GM23338 (cell line): Measurements from ENCODE around the gene FAM153A.
"Not testable (repeated sequence)": the region's sequence is repeated elsewhere in the genome, so short reads cannot be mapped to it uniquely, and the experiment has no call there.

Experiments
- CREB1 ChIP-seq: fragments of 250-450 bp; sonication (Bioruptor Pico); IDR thresholded peaks from 2 replicates; pipeline ENCODE4 v1.5.0; 2020; ENCODE audit warnings: low read depth, mild to moderate bottlenecking, moderate library complexity
- EZH2 ChIP-seq: fragments of 200-600 bp; sonication (generic); IDR thresholded peaks from one replicate; pipeline ENCODE4 v1.8.0; 2017; ENCODE audit warnings: antibody characterized with exemption, mild to moderate bottlenecking, low read depth; ENCODE audit not compliant: unreplicated experiment
- EZH2phosphoT487 ChIP-seq: fragments of 200-600 bp; sonication (generic); IDR thresholded peaks from one replicate; pipeline ENCODE4 v1.8.1; 2018; ENCODE audit warnings: antibody characterized with exemption; ENCODE audit not compliant: unreplicated experiment
- JUNB ChIP-seq: IDR thresholded peaks from one replicate; pipeline ENCODE4 v1.6.1; 2016; ENCODE audit warnings: antibody characterized with exemption; ENCODE audit not compliant: unreplicated experiment
- NANOG ChIP-seq: IDR thresholded peaks from 2 replicates; pipeline ENCODE4 v1.6.1; 2016; ENCODE audit warnings: antibody characterized with exemption, borderline replicate concordance
- POLR2AphosphoS5 ChIP-seq: IDR thresholded peaks from 2 replicates; pipeline ENCODE4 v1.6.1; 2016; ENCODE audit warnings: antibody characterized with exemption, low read depth
- REST ChIP-seq: IDR thresholded peaks from one replicate; pipeline ENCODE4 v1.6.1; 2018; ENCODE audit warnings: antibody characterized with exemption; ENCODE audit not compliant: unreplicated experiment
- STAT1 ChIP-seq: IDR thresholded peaks from one replicate; pipeline ENCODE4 v1.6.1; 2016; ENCODE audit warnings: antibody characterized with exemption; ENCODE audit not compliant: unreplicated experiment
- ZNF114 ChIP-seq: fragments of 250-450 bp; sonication (Bioruptor Pico); IDR thresholded peaks from 2 replicates; pipeline ENCODE4 v1.5.0; 2020; ENCODE audit warnings: mild to moderate bottlenecking, moderate library complexity
- ZNF331 ChIP-seq: fragments of 250-450 bp; sonication (Bioruptor Pico); IDR thresholded peaks from 2 replicates; pipeline ENCODE4 v1.5.0; 2020; ENCODE audit warnings: low read depth, mild to moderate bottlenecking, moderate library complexity
- TF ChIP-seq, protein P1 (sequence below), 2 experiments: fragments of 200-600 bp in 1 of 2; sonication (generic) in 1 of 2; conservative IDR thresholded peaks; 2 replicates each; pipeline versions ENCODE4 v1.5.1 to v1.6.1; 2016 to 2017; ENCODE audit warnings: antibody characterized with exemption in 2 of 2, low read depth in 2 of 2, mild to moderate bottlenecking in 2 of 2, moderate library complexity in 1 of 2
- TF ChIP-seq, protein P2 (sequence below): IDR thresholded peaks from 2 replicates; pipeline ENCODE4 v1.6.1; 2016; ENCODE audit warnings: antibody characterized with exemption
- TF ChIP-seq, protein P3 (sequence below): fragments of 250-450 bp; sonication (Bioruptor Pico); IDR thresholded peaks from 2 replicates; pipeline ENCODE4 v1.5.0; 2020; ENCODE audit warnings: mild to moderate bottlenecking, moderate library complexity

DNA sequence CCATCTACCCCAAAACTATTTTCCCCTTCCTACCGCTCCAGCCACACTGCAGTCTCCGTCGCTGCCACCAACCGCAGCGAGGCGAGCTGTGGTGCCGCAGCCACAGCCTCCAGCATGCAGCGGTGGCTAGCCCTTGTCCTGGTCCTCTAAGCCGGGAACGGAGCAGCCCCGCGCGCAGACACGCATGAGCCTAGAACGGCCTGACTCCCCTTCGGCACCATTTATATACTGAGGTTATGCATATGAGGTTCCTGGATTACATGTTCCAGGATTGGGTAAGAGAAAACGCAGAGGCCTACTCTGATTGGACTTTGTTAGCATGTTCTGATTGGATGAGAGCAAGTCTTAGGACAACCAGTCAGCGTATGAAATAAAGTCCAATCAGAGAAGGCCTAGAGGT, 24.6 kb upstream of the FAM153A start:
- TF ChIP-seq EZH2; NANOG; EZH2phosphoT487; REST; POLR2AphosphoS5; ZNF331 (CRISPR knock-in tag); CREB1 (CRISPR knock-in tag); STAT1; JUNB; ZNF114 (CRISPR knock-in tag): not testable (repeated sequence)
- TF ChIP-seq, protein P1, sequence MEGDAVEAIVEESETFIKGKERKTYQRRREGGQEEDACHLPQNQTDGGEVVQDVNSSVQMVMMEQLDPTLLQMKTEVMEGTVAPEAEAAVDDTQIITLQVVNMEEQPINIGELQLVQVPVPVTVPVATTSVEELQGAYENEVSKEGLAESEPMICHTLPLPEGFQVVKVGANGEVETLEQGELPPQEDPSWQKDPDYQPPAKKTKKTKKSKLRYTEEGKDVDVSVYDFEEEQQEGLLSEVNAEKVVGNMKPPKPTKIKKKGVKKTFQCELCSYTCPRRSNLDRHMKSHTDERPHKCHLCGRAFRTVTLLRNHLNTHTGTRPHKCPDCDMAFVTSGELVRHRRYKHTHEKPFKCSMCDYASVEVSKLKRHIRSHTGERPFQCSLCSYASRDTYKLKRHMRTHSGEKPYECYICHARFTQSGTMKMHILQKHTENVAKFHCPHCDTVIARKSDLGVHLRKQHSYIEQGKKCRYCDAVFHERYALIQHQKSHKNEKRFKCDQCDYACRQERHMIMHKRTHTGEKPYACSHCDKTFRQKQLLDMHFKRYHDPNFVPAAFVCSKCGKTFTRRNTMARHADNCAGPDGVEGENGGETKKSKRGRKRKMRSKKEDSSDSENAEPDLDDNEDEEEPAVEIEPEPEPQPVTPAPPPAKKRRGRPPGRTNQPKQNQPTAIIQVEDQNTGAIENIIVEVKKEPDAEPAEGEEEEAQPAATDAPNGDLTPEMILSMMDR (conservative IDR thresholded peaks at IDR 0.05; ENCODE audit: low read depth in 2 of 2), result not testable (repeated sequence)
- TF ChIP-seq, protein P2, sequence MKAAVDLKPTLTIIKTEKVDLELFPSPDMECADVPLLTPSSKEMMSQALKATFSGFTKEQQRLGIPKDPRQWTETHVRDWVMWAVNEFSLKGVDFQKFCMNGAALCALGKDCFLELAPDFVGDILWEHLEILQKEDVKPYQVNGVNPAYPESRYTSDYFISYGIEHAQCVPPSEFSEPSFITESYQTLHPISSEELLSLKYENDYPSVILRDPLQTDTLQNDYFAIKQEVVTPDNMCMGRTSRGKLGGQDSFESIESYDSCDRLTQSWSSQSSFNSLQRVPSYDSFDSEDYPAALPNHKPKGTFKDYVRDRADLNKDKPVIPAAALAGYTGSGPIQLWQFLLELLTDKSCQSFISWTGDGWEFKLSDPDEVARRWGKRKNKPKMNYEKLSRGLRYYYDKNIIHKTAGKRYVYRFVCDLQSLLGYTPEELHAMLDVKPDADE, result not testable (repeated sequence)
- TF ChIP-seq, protein P3, sequence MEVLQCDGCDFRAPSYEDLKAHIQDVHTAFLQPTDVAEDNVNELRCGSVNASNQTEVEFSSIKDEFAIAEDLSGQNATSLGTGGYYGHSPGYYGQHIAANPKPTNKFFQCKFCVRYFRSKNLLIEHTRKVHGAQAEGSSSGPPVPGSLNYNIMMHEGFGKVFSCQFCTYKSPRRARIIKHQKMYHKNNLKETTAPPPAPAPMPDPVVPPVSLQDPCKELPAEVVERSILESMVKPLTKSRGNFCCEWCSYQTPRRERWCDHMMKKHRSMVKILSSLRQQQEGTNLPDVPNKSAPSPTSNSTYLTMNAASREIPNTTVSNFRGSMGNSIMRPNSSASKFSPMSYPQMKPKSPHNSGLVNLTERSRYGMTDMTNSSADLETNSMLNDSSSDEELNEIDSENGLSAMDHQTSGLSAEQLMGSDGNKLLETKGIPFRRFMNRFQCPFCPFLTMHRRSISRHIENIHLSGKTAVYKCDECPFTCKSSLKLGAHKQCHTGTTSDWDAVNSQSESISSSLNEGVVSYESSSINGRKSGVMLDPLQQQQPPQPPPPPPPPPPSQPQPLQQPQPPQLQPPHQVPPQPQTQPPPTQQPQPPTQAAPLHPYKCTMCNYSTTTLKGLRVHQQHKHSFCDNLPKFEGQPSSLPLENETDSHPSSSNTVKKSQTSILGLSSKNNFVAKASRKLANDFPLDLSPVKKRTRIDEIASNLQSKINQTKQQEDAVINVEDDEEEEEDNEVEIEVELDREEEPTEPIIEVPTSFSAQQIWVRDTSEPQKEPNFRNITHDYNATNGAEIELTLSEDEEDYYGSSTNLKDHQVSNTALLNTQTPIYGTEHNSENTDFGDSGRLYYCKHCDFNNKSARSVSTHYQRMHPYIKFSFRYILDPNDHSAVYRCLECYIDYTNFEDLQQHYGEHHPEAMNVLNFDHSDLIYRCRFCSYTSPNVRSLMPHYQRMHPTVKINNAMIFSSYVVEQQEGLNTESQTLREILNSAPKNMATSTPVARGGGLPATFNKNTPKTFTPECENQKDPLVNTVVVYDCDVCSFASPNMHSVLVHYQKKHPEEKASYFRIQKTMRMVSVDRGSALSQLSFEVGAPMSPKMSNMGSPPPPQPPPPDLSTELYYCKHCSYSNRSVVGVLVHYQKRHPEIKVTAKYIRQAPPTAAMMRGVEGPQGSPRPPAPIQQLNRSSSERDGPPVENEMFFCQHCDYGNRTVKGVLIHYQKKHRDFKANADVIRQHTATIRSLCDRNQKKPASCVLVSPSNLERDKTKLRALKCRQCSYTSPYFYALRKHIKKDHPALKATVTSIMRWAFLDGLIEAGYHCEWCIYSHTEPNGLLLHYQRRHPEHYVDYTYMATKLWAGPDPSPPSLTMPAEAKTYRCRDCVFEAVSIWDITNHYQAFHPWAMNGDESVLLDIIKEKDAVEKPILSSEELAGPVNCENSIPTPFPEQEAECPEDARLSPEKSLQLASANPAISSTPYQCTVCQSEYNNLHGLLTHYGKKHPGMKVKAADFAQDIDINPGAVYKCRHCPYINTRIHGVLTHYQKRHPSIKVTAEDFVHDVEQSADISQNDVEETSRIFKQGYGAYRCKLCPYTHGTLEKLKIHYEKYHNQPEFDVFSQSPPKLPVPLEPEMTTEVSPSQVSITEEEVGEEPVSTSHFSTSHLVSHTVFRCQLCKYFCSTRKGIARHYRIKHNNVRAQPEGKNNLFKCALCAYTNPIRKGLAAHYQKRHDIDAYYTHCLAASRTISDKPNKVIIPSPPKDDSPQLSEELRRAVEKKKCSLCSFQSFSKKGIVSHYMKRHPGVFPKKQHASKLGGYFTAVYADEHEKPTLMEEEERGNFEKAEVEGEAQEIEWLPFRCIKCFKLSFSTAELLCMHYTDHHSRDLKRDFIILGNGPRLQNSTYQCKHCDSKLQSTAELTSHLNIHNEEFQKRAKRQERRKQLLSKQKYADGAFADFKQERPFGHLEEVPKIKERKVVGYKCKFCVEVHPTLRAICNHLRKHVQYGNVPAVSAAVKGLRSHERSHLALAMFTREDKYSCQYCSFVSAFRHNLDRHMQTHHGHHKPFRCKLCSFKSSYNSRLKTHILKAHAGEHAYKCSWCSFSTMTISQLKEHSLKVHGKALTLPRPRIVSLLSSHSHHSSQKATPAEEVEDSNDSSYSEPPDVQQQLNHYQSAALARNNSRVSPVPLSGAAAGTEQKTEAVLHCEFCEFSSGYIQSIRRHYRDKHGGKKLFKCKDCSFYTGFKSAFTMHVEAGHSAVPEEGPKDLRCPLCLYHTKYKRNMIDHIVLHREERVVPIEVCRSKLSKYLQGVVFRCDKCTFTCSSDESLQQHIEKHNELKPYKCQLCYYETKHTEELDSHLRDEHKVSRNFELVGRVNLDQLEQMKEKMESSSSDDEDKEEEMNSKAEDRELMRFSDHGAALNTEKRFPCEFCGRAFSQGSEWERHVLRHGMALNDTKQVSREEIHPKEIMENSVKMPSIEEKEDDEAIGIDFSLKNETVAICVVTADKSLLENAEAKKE (CRISPR knock-in tag), result not testable (repeated sequence)
